Stimulated activated CD4-positive, alpha-beta T cell treated with anti-CD3 and anti-CD28 coated beads, Interleukin-4, amount 100 ng/mL, for 24 hours (primary cell): Measurements from ENCODE around the gene RNF43.

Experiments
- DNase-seq: peaks from one replicate; pipeline ENCODE4 v3.0.0-alpha.2; 2020

The RNF43 gene

GRCh38 chr17:58417300-58418092 lies at the start of gene RNF43:
TSS of gene RNF43 (minus strand) at chr17:58417534. CDS start at chr17:58415577, 1,957 bp downstream.
- DNase-seq: peak; percentile 90

- DNase-seq: no peak
Observed at GRCh38 chr17:58455491-58455890, 38.2 kb upstream of the RNF43 start.

- DNase-seq: no peak
Observed at GRCh38 chr17:58452738-58453137, 35.4 kb upstream of the RNF43 start.

GRCh38 chr17:58447039-58447975 lies 30.0 kb upstream of the RNF43 start:
- DNase-seq: peak; percentile 70

- no peak for DNase-seq
Observed at GRCh38 chr17:58446086-58446485, 28.8 kb upstream of the RNF43 start.

GRCh38 chr17:58436805-58437239 lies 19.5 kb upstream of the RNF43 start:
- no peak for DNase-seq

GRCh38 chr17:58436245-58436644 lies 18.9 kb upstream of the RNF43 start:
- DNase-seq: no peak

- DNase-seq: no peak
Observed at GRCh38 chr17:58432806-58433573, 15.7 kb upstream of the RNF43 start.

GRCh38 chr17:58427807-58428206 lies 10.5 kb upstream of the RNF43 start:
- DNase-seq: no peak

GRCh38 chr17:58421711-58422110 lies 4.4 kb upstream of the RNF43 start:
- DNase-seq: no peak

- no peak for DNase-seq
Observed at GRCh38 chr17:58420827-58421226, 3.5 kb upstream of the RNF43 start.

GRCh38 chr17:58416937-58417299 lies 416 bp downstream of the RNF43 start:
- DNase-seq: no peak

GRCh38 chr17:58416396-58416795 lies 938 bp downstream of the RNF43 start:
- no peak for DNase-seq

GRCh38 chr17:58415371-58416055 lies 1.8 kb downstream of the RNF43 start:
- DNase-seq: no peak

GRCh38 chr17:58414596-58414997 lies 2.7 kb downstream of the RNF43 start:
- DNase-seq: no peak

GRCh38 chr17:58413684-58414083 lies 3.6 kb downstream of the RNF43 start:
- DNase-seq: no peak

- no peak for DNase-seq
Observed at GRCh38 chr17:58412961-58413586, 4.3 kb downstream of the RNF43 start.

GRCh38 chr17:58412064-58412703 lies 5.2 kb downstream of the RNF43 start:
- DNase-seq: no peak

GRCh38 chr17:58411408-58411894 lies 5.9 kb downstream of the RNF43 start:
- no peak for DNase-seq

- no peak for DNase-seq
Observed at GRCh38 chr17:58410714-58411407, 6.5 kb downstream of the RNF43 start.

- no peak for DNase-seq
Observed at GRCh38 chr17:58409432-58409831, 7.9 kb downstream of the RNF43 start.
